GM12892 (cell line): ENCODE results near the gene SORT1.

Experiments used
- POLR2A ChIP-seq: IDR thresholded peaks from 2 replicates; pipeline ENCODE4 v1.6.1; 2011; ENCODE audit warnings: low read depth, low read length, control low read depth
- POLR2AphosphoS5 ChIP-seq: IDR thresholded peaks from 2 replicates; pipeline ENCODE4 v1.6.1; 2011; ENCODE audit warnings: low read depth, low read length, control low read depth
- TAF1 ChIP-seq: IDR thresholded peaks from 2 replicates; pipeline ENCODE4 v1.6.1; 2011; ENCODE audit warnings: low read depth, mild to moderate bottlenecking, control low read depth, low read length, borderline replicate concordance

- TF ChIP-seq POLR2A (no peak), TAF1 (no peak), POLR2AphosphoS5 (no peak)
Measured at GRCh38 chr1:109338091-109338490, 59.6 kb downstream of the SORT1 start.
